SK-N-SH (cell line): ENCODE data around the gene COPS7A. TPM values are rescaled to one million over a fixed set of nuclear protein-coding genes. Genes with fewer than 3 reads are reported as not detected.

Source experiments
- CTCF ChIA-PET: fragments of 300-600, 350-600 bp; formaldehyde crosslinking; extraction: SDS; loops from one replicate; lab custom pipeline; 2021; lab: Yijun Ruan, JAX
- POLR2A ChIA-PET: fragments of 350-600 bp; sonication (Branson Sonifier 250); formaldehyde crosslinking; extraction: SDS; loops from one replicate; lab custom pipeline; 2020; ENCODE audit warnings: antibody characterized with exemption, inconsistent platforms; lab: Yijun Ruan, JAX
- DNase-seq: peaks from one replicate; pipeline ENCODE4 v3.0.0; 2012
- H2AFZ ChIP-seq: fragments of 200-600 bp; sonication (generic); 2 replicates; pipeline ENCODE4 v1.8.1; 2016; ENCODE audit warnings: antibody characterized with exemption, mild to moderate bottlenecking, low read depth
- H3F3A ChIP-seq: fragments of 200-600 bp; sonication (generic); replicated peaks from 2 replicates; pipeline ENCODE3; 2016; ENCODE audit warnings: antibody characterized with exemption, mild to moderate bottlenecking; ENCODE audit not compliant: insufficient read depth
- H3K27ac ChIP-seq, 2 experiments: fragments of 200-500 bp in 1 of 2; fragments of 200-600 bp in 1 of 2; sonication (Bioruptor generic) in 1 of 2; sonication (generic), shearing (Covaris generic) in 1 of 2; 2 replicates each; pipeline versions ENCODE4 v1.5.1 to v1.6.1; 2014 to 2016; ENCODE audit warnings: low read depth in 2 of 2, inconsistent platforms in 1 of 2, low read length in 1 of 2, mild to moderate bottlenecking in 1 of 2, mixed read lengths in 1 of 2
- H3K27me3 ChIP-seq: fragments of 200-600 bp; sonication (generic), shearing (Covaris generic); 2 replicates; pipeline ENCODE4 v1.6.1; 2016; ENCODE audit warnings: mixed run types; ENCODE audit not compliant: insufficient read depth
- H3K36me3 ChIP-seq, 2 experiments: fragments of 200-500 bp in 1 of 2; fragments of 200-600 bp in 1 of 2; sonication (Bioruptor generic) in 1 of 2; sonication (generic) in 1 of 2; replicated peaks in 1 of 2; 2 replicates each; pipeline versions ENCODE3 to v1.5.1; 2014 to 2016; ENCODE audit warnings: low read length in 1 of 2, mild to moderate bottlenecking in 1 of 2; ENCODE audit not compliant: insufficient read depth in 2 of 2, control insufficient read depth in 1 of 2
- H3K4me1 ChIP-seq, 2 experiments: fragments of 200-500 bp in 1 of 2; fragments of 200-600 bp in 1 of 2; sonication (Bioruptor generic) in 1 of 2; sonication (generic), shearing (Covaris generic) in 1 of 2; 2 replicates each; pipeline versions ENCODE4 v1.5.1 to v1.6.1; 2014 to 2016; ENCODE audit warnings: low read depth in 1 of 2, low read length in 1 of 2, mixed run types in 1 of 2; ENCODE audit not compliant: insufficient read depth in 2 of 2, control insufficient read depth in 1 of 2
- H3K4me2 ChIP-seq: fragments of 200-600 bp; sonication (generic), shearing (Covaris generic); 2 replicates; pipeline ENCODE4 v1.6.1; 2017; ENCODE audit warnings: mixed run types
- H3K4me3 ChIP-seq, 2 experiments: fragments of 200-500 bp in 1 of 2; fragments of 200-600 bp in 1 of 2; sonication (Bioruptor generic) in 1 of 2; sonication (generic), shearing (Covaris generic) in 1 of 2; 2 replicates each; pipeline versions ENCODE4 v1.5.1 to v1.8.1; 2014 to 2016; ENCODE audit warnings: low read depth in 2 of 2, inconsistent platforms in 1 of 2, low read length in 1 of 2, mild to moderate bottlenecking in 1 of 2, mixed read lengths in 1 of 2, moderate library complexity in 1 of 2
- H3K79me2 ChIP-seq: fragments of 200-600 bp; sonication (generic); 2 replicates; pipeline ENCODE4 v1.8.1; 2017; ENCODE audit warnings: mild to moderate bottlenecking; ENCODE audit not compliant: insufficient read depth
- H3K9ac ChIP-seq: fragments of 200-600 bp; sonication (generic); 2 replicates; pipeline ENCODE4 v1.6.1; 2017; ENCODE audit warnings: mixed run types
- H3K9me2 ChIP-seq: fragments of 200-600 bp; sonication (generic); 2 replicates; pipeline ENCODE4 v1.6.1; 2017; ENCODE audit warnings: mixed run types
- H3K9me3 ChIP-seq: fragments of 200-600 bp; sonication (generic); 2 replicates; pipeline ENCODE4 v1.6.1; 2017; ENCODE audit warnings: mixed run types, mild to moderate bottlenecking, moderate library complexity
- H4K20me1 ChIP-seq: fragments of 200-600 bp; sonication (generic); 2 replicates; pipeline ENCODE4 v1.6.1; 2017; ENCODE audit warnings: mild to moderate bottlenecking, mixed run types; ENCODE audit not compliant: insufficient read depth
- CHD2 ChIP-seq: fragments of 150-350 bp; IDR thresholded peaks from 2 replicates; pipeline ENCODE4 v1.6.1; 2018; ENCODE audit warnings: low read length; ENCODE audit not compliant: partially characterized antibody
- EZH2phosphoT487 ChIP-seq: fragments of 200-600 bp; sonication (generic); IDR thresholded peaks from 2 replicates; pipeline ENCODE4 v1.6.1; 2017; ENCODE audit warnings: low read depth, mixed run types, mild to moderate bottlenecking, antibody characterized with exemption, moderate library complexity, borderline replicate concordance
- FOSL2 ChIP-seq: IDR thresholded peaks from 2 replicates; pipeline ENCODE4 v1.4.0; 2012; ENCODE audit warnings: low read depth, mild to moderate bottlenecking, moderate library complexity, borderline replicate concordance
- FOXJ3 ChIP-seq: sonication (generic); formaldehyde crosslinking; IDR thresholded peaks from 2 replicates; pipeline ENCODE4 v1.5.1; 2020; ENCODE audit warnings: mild to moderate bottlenecking, missing genetic modification reagents
- JUND ChIP-seq: IDR thresholded peaks from 2 replicates; pipeline ENCODE4 v1.4.0; 2012
- MEF2A ChIP-seq: IDR thresholded peaks from 2 replicates; pipeline ENCODE4 v1.4.0; 2012; ENCODE audit warnings: low read depth, borderline replicate concordance
- RAD21 ChIP-seq: IDR thresholded peaks from 2 replicates; pipeline ENCODE4 v1.6.1; 2012; ENCODE audit warnings: mild to moderate bottlenecking, low read length
- RCOR1 ChIP-seq: fragments of 150-350 bp; IDR thresholded peaks from 2 replicates; pipeline ENCODE4 v1.6.1; 2017; ENCODE audit warnings: antibody characterized with exemption, low read length
- RXRA ChIP-seq: IDR thresholded peaks from 2 replicates; pipeline ENCODE4 v1.4.0; 2012; ENCODE audit warnings: low read depth, mild to moderate bottlenecking, borderline replicate concordance
- TCF12 ChIP-seq: IDR thresholded peaks from 2 replicates; pipeline ENCODE4 v1.4.0; 2012
- TEAD4 ChIP-seq: IDR thresholded peaks from 2 replicates; pipeline ENCODE4 v1.4.0; 2012; ENCODE audit warnings: mild to moderate bottlenecking, borderline replicate concordance; ENCODE audit not compliant: insufficient read depth
- USF2 ChIP-seq: fragments of 150-350 bp; IDR thresholded peaks from 2 replicates; pipeline ENCODE4 v1.6.1; 2017; ENCODE audit warnings: antibody characterized with exemption, low read length, low read depth, borderline replicate concordance
- ZBTB33 ChIP-seq: IDR thresholded peaks from 2 replicates; pipeline ENCODE4 v1.4.0; 2012; ENCODE audit warnings: low read depth, borderline replicate concordance
- WGBS: methylation state at CpG from one replicate; pipeline ENCODE4 v1.1.6; 2017; ENCODE audit warnings: low lambda C conversion rate; 5-methylcytosine and 5-hydroxymethylcytosine counted together
- polyA plus RNA-seq, 3 experiments: library from polyadenylated mRNA; depleted of rRNA; stranded (reverse); fragments of >200 nt; gene quantifications; 2 replicates each; pipeline ENCODE4 v1.2.3, GENCODE V29; 2012
- TF ChIP-seq, protein P1 (sequence below): IDR thresholded peaks from 2 replicates; pipeline ENCODE4 v1.4.0; 2012; ENCODE audit warnings: low read depth, borderline replicate concordance
- TF ChIP-seq, protein P2 (sequence below): IDR thresholded peaks from 2 replicates; pipeline ENCODE4 v1.4.0; 2012; ENCODE audit warnings: low read depth
- TF ChIP-seq, protein P3 (sequence below): IDR thresholded peaks from 2 replicates; pipeline ENCODE4; 2012

The COPS7A gene
- polyA plus RNA-seq, 1 of the 3 experiments (the other 2 are of a cell fraction) = 191 TPM

- Histone ChIP-seq H3K9ac (peak overlapping the region; percentile 45), H3K4me1 (peaks cover 13 to 28% of the 10 kb centered on the region in 2 experiments), H3K4me2 (peak overlapping the region; percentile 71), H3K36me3 (no peaks in the 10 kb centered on the region), H3K4me3 (peak overlapping the region; percentile 18 to 39; a peak in 2 of 4 replicates), H3K27me3 (no peaks in the 10 kb centered on the region), H3K79me2 (peaks cover 19% of the 10 kb centered on the region), H3K9me2 (no peaks in the 10 kb centered on the region), H4K20me1 (peaks cover 16% of the 10 kb centered on the region), H3K9me3 (no peaks in the 10 kb centered on the region), H2AFZ (no peak overlapping the region), H3F3A (peaks cover 13% of the 10 kb centered on the region), H3K27ac (peak overlapping the region; percentile 87 to 99)
- TF ChIP-seq EZH2phosphoT487 (no peak), TEAD4 (no peak), CHD2 (no peak), FOSL2 (no peak), ZBTB33 (no peak), RCOR1 (no peak), JUND (no peak), RXRA (no peak), USF2 (no peak), FOXJ3 (no peak), RAD21 (no peak), TCF12 (no peak), MEF2A (no peak)
- TF ChIP-seq, protein P1, sequence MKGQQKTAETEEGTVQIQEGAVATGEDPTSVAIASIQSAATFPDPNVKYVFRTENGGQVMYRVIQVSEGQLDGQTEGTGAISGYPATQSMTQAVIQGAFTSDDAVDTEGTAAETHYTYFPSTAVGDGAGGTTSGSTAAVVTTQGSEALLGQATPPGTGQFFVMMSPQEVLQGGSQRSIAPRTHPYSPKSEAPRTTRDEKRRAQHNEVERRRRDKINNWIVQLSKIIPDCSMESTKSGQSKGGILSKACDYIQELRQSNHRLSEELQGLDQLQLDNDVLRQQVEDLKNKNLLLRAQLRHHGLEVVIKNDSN = no peak
- TF ChIP-seq, protein P2, sequence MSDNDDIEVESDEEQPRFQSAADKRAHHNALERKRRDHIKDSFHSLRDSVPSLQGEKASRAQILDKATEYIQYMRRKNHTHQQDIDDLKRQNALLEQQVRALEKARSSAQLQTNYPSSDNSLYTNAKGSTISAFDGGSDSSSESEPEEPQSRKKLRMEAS = no peak
- TF ChIP-seq, protein P3, sequence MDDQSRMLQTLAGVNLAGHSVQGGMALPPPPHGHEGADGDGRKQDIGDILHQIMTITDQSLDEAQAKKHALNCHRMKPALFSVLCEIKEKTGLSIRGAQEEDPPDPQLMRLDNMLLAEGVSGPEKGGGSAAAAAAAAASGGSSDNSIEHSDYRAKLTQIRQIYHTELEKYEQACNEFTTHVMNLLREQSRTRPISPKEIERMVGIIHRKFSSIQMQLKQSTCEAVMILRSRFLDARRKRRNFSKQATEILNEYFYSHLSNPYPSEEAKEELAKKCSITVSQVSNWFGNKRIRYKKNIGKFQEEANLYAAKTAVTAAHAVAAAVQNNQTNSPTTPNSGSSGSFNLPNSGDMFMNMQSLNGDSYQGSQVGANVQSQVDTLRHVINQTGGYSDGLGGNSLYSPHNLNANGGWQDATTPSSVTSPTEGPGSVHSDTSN = no peak
- no peak for DNase-seq
- POLR2A ChIA-PET = interaction anchor here (1.5 kb wide), 1 partner anchor 9 kb away, joined by 11 read pairs; no protein-coding TSS in a partner anchor
- 63% methylated on average over 4 of the region's 4 CpGs for WGBS
- CTCF ChIA-PET = interaction anchor here (0.8 to 3.3 kb wide), 9 partner anchors 9 to 128 kb away, joined by 3 to 46 read pairs (median 3); partner anchors contain the start of genes LAG3, MLF2 and SPSB2
Measured at GRCh38 chr12:6763380-6763779, 39.5 kb downstream of the COPS7A start.
